HepG2 (cell line): ENCODE data around the gene PHF13. TPM values are rescaled to one million over a fixed set of nuclear protein-coding genes. Genes with fewer than 3 reads are reported as not detected.

Experiments used
- FOXA1 ChIP-seq, 2 experiments: fragments of 450-650 bp in 1 of 2; sonication (generic) in 1 of 2; formaldehyde crosslinking in 1 of 2; IDR thresholded peaks; 2 replicates each; pipeline versions ENCODE4 v1.4.0 to v1.6.1; 2016 to 2020; ENCODE audit warnings: missing genetic modification reagents in 1 of 2
- GATAD1 ChIP-seq: IDR thresholded peaks from 2 replicates; pipeline ENCODE4 v1.6.1; 2016; ENCODE audit warnings: missing genetic modification reagents, missing compliant biosample characterization
- SMAD1 ChIP-seq: sonication (generic); formaldehyde crosslinking; IDR thresholded peaks from 2 replicates; pipeline ENCODE4 v1.4.0; 2020; ENCODE audit warnings: missing genetic modification reagents, low read depth, mild to moderate bottlenecking, borderline replicate concordance
- TP53 ChIP-seq: sonication (generic); formaldehyde crosslinking; conservative IDR thresholded peaks from 2 replicates; pipeline ENCODE4 v1.4.0; 2020; ENCODE audit warnings: missing genetic modification reagents
- ZBTB1 ChIP-seq: sonication (generic); formaldehyde crosslinking; IDR thresholded peaks from 2 replicates; pipeline ENCODE4 v1.4.0; 2020; ENCODE audit warnings: missing genetic modification reagents, borderline replicate concordance
- ZMAT3 ChIP-seq: sonication (generic); formaldehyde crosslinking; conservative IDR thresholded peaks from 2 replicates; pipeline ENCODE4 v1.7.0; 2021; ENCODE audit warnings: missing genetic modification reagents
- ZNF264 ChIP-seq: sonication (generic); formaldehyde crosslinking; IDR thresholded peaks from 2 replicates; pipeline ENCODE4 v1.4.0; 2020; ENCODE audit warnings: missing genetic modification reagents
- ZNF567 ChIP-seq: sonication (generic); formaldehyde crosslinking; IDR thresholded peaks from 2 replicates; pipeline ENCODE4 v1.8.1; 2023; ENCODE audit warnings: mild to moderate bottlenecking, missing genetic modification reagents, borderline replicate concordance
- ZNF891 ChIP-seq: sonication (generic); formaldehyde crosslinking; IDR thresholded peaks from 2 replicates; pipeline ENCODE4 v1.5.0; 2020; ENCODE audit warnings: mild to moderate bottlenecking, missing genetic modification reagents
- polyA plus RNA-seq, 8 experiments: library from polyadenylated mRNA; depleted of rRNA in 3 of 8; stranded (reverse) in 7 of 8; unstranded in 1 of 8; fragments of >200 nt; fragmentation: Illumina TruSeq in 4 of 8; extraction: Trizol in 4 of 8; gene quantifications; 2 replicates each; pipeline versions ENCODE4 v1.2.1 to v1.2.3, GENCODE V29; 2011 to 2016; ENCODE audit warnings: low read depth in 4 of 8, missing spikeins in 1 of 8, mixed read lengths in 1 of 8; ENCODE audit not compliant: insufficient read depth in 1 of 8
- total RNA-seq, 5 experiments: library from RNA; depleted of rRNA; stranded (reverse); fragments of >200 nt; fragmentation: Illumina TruSeq; extraction: Trizol; gene quantifications; 2 replicates each; pipeline ENCODE4 v1.2.3, GENCODE V29; 2016; ENCODE audit warnings: low read depth in 1 of 5
- TF ChIP-seq, protein P1 (sequence below): sonication (generic); formaldehyde crosslinking; IDR thresholded peaks from 2 replicates; pipeline ENCODE4 v1.4.0; 2020; ENCODE audit warnings: mild to moderate bottlenecking, missing genetic modification reagents
- TF ChIP-seq, protein P2 (sequence below), 2 experiments: sonication (generic) in 1 of 2; formaldehyde crosslinking in 1 of 2; IDR thresholded peaks; 2 replicates each; pipeline versions ENCODE4 v1.4.0 to v1.6.1; 2016 to 2020; ENCODE audit warnings: borderline replicate concordance in 1 of 2, low read depth in 1 of 2, mild to moderate bottlenecking in 1 of 2, missing genetic modification reagents in 1 of 2
- TF ChIP-seq, protein P3 (sequence below): sonication (generic); formaldehyde crosslinking; IDR thresholded peaks from 2 replicates; pipeline ENCODE4 v1.5.1; 2020; ENCODE audit warnings: mild to moderate bottlenecking, missing genetic modification reagents, borderline replicate concordance
- TF ChIP-seq, protein P4 (sequence below): sonication (generic); formaldehyde crosslinking; IDR thresholded peaks from 2 replicates; pipeline ENCODE4 v1.5.1; 2020; ENCODE audit warnings: mild to moderate bottlenecking, missing genetic modification reagents, moderate library complexity
- TF ChIP-seq, protein P5 (sequence below): IDR thresholded peaks from 2 replicates; pipeline ENCODE4 v1.6.1; 2016; ENCODE audit warnings: missing compliant biosample characterization, missing genetic modification reagents, borderline replicate concordance
- TF ChIP-seq, protein P6 (sequence below): IDR thresholded peaks from 2 replicates; pipeline ENCODE4 v1.6.1; 2018; ENCODE audit warnings: missing genetic modification reagents

The PHF13 gene
- total and polyA plus RNA-seq, 2 of the 13 experiments (the other 11 are each of a cell fraction or from before 2014, with no cell fraction given) = 4.7 to 7.4 TPM

DNA sequence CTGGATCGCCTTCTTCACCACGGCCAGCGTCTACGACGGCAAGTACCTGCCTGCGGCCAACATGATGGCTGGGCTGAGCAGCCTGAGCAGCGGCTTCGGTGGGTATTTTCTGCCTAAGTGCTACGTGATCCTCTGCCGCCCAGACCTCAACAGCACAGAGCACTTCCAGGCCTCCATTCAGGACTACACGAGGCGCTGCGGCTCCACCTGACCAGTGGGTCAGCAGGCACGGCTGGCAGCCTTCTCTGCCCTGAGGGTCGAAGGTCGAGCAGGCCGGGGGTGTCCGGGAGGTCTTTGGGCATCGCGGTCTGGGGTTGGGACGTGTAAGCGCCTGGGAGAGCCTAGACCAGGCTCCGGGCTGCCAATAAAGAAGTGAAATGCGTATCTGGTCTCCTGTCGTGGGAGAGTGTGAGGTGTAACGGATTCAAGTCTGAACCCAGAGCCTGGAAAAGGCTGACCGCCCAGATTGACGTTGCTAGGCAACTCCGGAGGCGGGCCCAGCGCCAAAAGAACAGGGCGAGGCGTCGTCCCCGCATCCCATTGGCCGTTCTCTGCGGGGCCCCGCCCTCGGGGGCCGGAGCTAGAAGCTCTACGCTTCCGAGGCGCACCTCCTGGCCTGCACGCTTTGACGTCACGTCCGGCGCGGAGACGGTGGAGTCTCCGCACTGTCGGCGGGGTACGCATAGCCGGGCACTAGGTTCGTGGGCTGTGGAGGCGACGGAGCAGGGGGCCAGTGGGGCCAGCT lies 34.0 kb upstream of the PHF13 start, which contains the start of gene ZBTB48 (continued):
- TF ChIP-seq SMAD1 (no peak; the same call in 1 of the 2 replicates), TP53 (CRISPR knock-in tag) (no peak), FOXA1 (IDR thresholded peaks at IDR 0.05) (no peak), FOXA1 (CRISPR knock-in tag; IDR thresholded peaks at IDR 0.05) (no peak), ZNF891 (CRISPR knock-in tag) (no peak), ZBTB1 (CRISPR knock-in tag) (no peak), ZNF264 (no peak), ZNF567 (CRISPR knock-in tag) (0 out of 2 replicates have a peak, but pooled peaks have one; percentile 85), GATAD1 (peak; percentile 88), ZMAT3 (no peak)
- TF ChIP-seq, protein P1, sequence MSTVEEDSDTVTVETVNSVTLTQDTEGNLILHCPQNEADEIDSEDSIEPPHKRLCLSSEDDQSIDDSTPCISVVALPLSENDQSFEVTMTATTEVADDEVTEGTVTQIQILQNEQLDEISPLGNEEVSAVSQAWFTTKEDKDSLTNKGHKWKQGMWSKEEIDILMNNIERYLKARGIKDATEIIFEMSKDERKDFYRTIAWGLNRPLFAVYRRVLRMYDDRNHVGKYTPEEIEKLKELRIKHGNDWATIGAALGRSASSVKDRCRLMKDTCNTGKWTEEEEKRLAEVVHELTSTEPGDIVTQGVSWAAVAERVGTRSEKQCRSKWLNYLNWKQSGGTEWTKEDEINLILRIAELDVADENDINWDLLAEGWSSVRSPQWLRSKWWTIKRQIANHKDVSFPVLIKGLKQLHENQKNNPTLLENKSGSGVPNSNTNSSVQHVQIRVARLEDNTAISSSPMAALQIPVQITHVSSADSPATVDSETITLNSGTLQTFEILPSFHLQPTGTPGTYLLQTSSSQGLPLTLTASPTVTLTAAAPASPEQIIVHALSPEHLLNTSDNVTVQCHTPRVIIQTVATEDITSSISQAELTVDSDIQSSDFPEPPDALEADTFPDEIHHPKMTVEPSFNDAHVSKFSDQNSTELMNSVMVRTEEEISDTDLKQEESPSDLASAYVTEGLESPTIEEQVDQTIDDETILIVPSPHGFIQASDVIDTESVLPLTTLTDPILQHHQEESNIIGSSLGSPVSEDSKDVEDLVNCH (CRISPR knock-in tag) = no peak
- TF ChIP-seq, protein P2, sequence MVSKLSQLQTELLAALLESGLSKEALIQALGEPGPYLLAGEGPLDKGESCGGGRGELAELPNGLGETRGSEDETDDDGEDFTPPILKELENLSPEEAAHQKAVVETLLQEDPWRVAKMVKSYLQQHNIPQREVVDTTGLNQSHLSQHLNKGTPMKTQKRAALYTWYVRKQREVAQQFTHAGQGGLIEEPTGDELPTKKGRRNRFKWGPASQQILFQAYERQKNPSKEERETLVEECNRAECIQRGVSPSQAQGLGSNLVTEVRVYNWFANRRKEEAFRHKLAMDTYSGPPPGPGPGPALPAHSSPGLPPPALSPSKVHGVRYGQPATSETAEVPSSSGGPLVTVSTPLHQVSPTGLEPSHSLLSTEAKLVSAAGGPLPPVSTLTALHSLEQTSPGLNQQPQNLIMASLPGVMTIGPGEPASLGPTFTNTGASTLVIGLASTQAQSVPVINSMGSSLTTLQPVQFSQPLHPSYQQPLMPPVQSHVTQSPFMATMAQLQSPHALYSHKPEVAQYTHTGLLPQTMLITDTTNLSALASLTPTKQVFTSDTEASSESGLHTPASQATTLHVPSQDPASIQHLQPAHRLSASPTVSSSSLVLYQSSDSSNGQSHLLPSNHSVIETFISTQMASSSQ (IDR thresholded peaks at IDR 0.05; ENCODE audit: low read depth) = no peak
- TF ChIP-seq, protein P2 (CRISPR knock-in tag; IDR thresholded peaks at IDR 0.05; ENCODE audit: borderline replicate concordance) = 0 out of 2 replicates have a peak, but pooled peaks have one; percentile 8
- TF ChIP-seq, protein P3, sequence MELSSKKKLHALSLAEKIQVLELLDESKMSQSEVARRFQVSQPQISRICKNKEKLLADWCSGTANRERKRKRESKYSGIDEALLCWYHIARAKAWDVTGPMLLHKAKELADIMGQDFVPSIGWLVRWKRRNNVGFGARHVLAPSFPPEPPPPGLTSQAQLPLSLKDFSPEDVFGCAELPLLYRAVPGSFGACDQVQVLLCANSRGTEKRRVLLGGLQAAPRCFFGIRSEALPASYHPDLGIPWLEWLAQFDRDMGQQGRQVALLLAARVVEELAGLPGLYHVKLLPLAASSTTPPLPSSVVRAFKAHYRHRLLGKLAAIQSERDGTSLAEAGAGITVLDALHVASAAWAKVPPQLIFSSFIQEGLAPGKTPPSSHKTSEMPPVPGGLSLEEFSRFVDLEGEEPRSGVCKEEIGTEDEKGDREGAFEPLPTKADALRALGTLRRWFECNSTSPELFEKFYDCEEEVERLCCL (CRISPR knock-in tag) = no peak
- TF ChIP-seq, protein P4, sequence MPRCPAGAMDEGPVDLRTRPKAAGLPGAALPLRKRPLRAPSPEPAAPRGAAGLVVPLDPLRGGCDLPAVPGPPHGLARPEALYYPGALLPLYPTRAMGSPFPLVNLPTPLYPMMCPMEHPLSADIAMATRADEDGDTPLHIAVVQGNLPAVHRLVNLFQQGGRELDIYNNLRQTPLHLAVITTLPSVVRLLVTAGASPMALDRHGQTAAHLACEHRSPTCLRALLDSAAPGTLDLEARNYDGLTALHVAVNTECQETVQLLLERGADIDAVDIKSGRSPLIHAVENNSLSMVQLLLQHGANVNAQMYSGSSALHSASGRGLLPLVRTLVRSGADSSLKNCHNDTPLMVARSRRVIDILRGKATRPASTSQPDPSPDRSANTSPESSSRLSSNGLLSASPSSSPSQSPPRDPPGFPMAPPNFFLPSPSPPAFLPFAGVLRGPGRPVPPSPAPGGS (CRISPR knock-in tag) = no peak
- TF ChIP-seq, protein P5, sequence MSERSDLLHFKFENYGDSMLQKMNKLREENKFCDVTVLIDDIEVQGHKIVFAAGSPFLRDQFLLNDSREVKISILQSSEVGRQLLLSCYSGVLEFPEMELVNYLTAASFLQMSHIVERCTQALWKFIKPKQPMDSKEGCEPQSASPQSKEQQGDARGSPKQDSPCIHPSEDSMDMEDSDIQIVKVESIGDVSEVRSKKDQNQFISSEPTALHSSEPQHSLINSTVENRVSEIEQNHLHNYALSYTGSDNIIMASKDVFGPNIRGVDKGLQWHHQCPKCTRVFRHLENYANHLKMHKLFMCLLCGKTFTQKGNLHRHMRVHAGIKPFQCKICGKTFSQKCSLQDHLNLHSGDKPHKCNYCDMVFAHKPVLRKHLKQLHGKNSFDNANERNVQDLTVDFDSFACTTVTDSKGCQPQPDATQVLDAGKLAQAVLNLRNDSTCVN (CRISPR knock-in tag) = no peak; the same call in 1 of the 2 replicates
- TF ChIP-seq, protein P6, sequence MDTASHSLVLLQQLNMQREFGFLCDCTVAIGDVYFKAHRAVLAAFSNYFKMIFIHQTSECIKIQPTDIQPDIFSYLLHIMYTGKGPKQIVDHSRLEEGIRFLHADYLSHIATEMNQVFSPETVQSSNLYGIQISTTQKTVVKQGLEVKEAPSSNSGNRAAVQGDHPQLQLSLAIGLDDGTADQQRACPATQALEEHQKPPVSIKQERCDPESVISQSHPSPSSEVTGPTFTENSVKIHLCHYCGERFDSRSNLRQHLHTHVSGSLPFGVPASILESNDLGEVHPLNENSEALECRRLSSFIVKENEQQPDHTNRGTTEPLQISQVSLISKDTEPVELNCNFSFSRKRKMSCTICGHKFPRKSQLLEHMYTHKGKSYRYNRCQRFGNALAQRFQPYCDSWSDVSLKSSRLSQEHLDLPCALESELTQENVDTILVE (CRISPR knock-in tag) = no peak
